A204.1 (cell line): ENCODE data around the gene ROR1.

Experiments used
- FAIRE-seq: peaks from 2 replicates; lab custom pipeline; 2012; peaks lifted over from hg19 to GRCh38; lab: Jason Lieb, UNC

The ROR1 gene

DNA sequence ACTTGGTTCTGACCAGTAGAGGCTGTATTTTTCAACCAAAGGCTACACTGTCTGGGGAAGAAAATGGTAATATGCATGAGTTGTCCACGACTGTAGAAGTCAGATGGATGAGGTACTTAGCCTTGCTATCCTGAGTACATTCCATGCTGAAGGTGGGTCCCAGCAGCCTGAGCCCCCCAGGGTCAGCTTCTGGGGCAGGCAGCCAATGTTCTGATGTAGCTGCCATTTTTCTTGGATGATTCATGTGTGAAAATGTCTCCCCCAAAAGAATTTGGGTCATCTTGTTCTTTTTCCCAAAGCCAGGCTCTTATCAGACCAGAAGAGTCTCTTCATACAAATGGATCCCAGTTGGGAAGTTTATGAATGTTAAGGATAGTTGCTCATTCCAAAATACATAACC lies 257.4 kb downstream of the ROR1 start:
- no peak for FAIRE-seq

DNA sequence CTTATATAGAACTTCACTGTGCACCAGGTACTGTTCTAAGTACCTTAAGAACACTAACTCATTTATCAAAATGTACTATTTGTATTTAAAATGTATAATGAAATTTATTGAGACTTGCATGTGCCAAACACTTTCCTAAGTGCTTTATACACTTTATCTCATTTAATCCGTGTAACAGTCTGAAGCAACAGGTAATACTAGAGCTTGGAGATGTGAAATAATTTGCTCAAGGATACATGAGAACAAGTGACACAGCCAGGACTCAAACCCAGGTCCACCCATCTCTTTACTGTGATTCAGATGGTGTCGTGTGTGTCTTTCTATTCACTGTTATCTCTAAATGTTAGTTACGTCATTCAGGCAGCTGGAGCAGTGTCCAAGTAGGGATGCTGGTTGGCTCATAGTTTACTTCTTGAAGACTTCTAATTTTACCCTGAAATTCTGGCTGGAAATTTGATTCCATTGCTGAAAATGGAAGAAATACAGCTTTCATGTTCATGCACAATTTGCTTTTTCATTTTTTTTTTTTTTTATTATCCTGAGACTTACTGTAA lies 259.9 kb downstream of the ROR1 start:
- FAIRE-seq: no peak

DNA sequence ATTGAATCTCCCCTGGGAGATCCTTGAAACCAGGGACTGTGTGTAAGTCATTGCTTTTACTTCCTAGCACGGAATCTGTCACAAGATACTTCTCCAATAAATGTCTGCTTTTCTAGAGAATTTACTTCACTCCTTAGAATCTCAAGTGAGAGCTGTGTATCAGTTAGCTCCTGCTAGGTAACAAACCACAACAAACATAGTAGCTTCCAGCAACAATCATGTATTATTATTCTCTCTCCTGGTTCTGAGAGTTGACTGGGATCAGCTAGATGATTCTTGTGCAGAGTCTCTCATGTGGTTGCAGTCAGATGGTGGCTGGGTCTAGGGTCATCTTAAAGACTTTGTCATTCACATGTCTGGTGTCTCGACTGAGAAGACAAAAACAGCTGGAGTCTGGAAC lies 262.7 kb downstream of the ROR1 start:
- no peak for FAIRE-seq

GRCh38 chr1:64038119-64038518 lies 264.3 kb downstream of the ROR1 start:
- no peak for FAIRE-seq

GRCh38 chr1:64038965-64039364 lies 265.1 kb downstream of the ROR1 start:
- FAIRE-seq: no peak

GRCh38 chr1:64039390-64039926 lies 265.6 kb downstream of the ROR1 start:
- FAIRE-seq: no peak

GRCh38 chr1:64041371-64042131 lies 267.7 kb downstream of the ROR1 start:
- no peak for FAIRE-seq

GRCh38 chr1:64042331-64043100 lies 268.7 kb downstream of the ROR1 start:
- no peak for FAIRE-seq

- FAIRE-seq: no peak
Measured at GRCh38 chr1:64043288-64043687, 269.5 kb downstream of the ROR1 start.

- no peak for FAIRE-seq
Measured at GRCh38 chr1:64043976-64044375, 270.2 kb downstream of the ROR1 start.

DNA sequence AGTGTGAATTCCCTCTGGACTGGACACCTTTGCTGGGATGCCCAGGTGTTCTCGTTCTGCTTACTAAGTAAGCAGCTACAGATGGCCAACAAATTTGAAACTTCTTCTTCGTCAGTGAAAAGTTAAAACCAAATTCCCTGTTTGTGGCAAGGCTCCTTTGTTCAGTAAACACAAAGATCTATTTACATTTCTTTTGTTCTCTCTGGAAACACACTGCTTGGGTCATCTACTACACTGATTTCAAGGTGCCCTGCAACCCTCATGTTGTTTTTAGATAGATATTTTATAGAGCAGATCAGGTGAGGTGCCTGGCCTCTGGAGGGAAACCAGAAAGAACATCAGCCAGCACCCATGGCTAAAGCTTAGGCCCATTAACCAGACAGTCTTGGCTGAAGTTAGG lies 272.4 kb downstream of the ROR1 start:
- no peak for FAIRE-seq

GRCh38 chr1:64046891-64047290 lies 273.1 kb downstream of the ROR1 start:
- no peak for FAIRE-seq

GRCh38 chr1:64047549-64047996 lies 273.8 kb downstream of the ROR1 start:
- FAIRE-seq: no peak

- no peak for FAIRE-seq
Measured at GRCh38 chr1:64049900-64050540, 276.2 kb downstream of the ROR1 start.

DNA sequence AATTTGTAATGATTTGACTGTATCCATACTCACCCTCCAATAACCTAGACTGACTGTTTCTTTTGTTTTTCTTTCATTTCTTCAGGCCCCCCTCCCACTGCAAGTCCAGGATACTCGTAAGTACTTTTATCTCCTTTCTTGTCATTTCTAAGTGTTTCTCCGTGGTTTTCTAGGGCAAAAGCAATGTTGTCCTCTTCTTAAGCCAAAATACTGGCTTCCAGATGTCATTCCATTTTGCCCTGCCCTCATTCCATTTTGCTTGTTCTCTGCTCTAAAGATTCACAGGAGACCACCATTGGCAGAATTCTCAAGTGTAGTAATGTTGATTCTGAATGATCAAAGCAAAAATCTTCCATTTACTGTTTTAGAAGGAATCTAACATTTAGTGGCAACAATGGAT lies 276.8 kb downstream of the ROR1 start:
- FAIRE-seq: no peak

DNA sequence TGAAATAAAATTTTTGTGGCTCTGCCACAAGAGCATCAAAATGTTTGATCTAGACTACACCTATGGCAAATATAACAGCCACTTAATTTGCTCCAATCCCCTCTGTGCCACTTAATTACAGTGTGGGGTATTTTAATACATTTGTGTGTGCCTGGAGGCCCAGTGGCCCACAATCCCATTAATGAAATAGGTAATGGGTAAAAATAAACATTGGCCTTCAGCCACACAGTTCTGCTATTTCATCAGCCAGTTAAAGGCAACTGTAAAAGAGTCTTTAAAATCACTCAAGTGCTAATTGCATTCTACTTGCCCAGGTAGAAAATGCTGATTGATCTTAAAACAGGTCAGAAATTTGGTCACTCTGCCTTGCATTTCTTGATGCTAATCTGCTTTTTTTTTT lies 278.0 kb downstream of the ROR1 start:
- FAIRE-seq: no peak

DNA sequence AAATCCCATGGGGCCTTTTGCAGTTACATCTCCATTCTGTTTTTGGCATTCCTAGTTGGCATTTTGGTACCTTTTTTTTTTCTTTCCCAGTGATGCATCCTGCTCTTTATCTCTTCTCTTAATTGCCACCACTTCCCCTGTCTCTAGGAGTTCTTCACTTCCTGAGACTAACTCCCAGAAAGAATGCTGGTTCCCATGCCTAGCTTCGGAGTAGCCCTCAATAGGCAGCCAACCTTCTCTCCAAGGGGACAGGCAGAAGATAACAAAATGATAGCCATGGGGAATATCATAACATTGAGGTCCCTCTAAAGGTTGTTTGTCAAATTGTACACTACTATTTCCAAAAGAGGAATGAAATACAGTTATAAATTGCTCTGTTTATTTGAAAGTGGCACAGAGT lies 279.0 kb downstream of the ROR1 start:
- no peak for FAIRE-seq

GRCh38 chr1:64055310-64055709 lies 281.5 kb downstream of the ROR1 start:
- FAIRE-seq: no peak

- FAIRE-seq: no peak
Measured at GRCh38 chr1:64059556-64059955, 285.7 kb downstream of the ROR1 start.

DNA sequence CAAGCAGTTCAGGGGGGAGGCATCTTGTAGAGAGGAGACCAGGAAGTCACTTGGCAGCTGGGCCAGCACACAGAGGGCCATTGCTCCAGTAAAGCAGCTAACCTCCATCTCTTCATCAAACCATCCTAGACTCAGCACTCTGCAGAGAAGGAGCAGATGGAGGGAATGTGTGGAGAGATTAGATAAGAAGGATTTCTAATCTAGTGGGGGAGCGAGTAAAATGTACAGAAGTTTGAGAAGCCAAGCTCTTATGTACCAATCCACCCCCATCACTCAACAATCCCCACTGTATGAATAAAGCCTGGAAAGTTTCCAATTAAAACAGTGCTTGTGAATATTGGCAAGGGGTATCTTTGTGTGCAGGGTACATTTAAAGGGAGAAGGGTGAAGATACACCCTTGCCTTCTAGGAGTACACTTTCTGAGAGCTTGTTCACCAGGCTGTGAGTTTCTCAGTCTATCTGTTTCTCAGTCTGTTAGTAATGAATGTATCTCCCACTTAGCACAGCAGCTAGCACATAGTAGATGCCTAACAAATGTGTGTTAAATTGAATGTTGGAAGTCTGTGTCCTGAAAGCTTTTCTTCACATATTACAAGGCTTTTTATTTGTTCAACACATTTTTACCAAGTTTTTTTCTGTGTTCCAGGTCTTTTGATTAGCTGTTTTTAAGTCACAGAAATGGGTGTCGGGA lies 286.9 kb downstream of the ROR1 start:
- FAIRE-seq: no peak

DNA sequence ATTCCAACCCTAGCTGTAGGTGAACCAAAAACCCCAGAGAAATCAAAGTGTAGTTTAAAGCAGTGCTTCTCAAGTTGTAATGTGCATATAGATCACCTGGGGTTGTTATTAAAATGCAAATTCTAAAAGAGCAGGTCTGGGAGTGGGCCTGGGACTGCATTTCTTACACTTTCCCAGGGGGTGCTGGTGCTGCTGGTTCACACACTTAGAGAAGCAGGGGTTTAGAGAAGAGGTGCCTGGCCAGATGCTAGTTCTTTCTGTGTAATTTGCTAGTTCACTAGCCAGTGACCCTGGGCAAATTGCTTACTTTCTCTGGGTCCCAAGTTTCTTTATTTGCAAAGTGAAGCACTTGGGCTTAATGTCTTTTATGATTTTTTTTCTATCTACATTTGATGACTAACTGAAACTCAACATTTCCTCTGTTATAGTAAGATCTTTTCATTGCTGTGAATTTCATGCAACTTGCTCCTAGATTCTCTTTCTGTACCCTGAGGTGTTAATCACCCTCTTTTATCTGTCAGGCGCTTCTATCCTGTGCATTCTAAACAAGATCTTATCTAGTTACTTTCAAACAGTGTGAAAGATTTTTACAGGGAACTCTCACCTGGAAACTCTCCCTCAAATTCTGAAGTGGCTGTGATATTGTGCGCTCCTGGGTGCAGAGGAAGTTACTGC lies 287.8 kb downstream of the ROR1 start:
- FAIRE-seq: no peak
